ENCODE results near the gene CHD2.

Gene CHD2

DNA sequence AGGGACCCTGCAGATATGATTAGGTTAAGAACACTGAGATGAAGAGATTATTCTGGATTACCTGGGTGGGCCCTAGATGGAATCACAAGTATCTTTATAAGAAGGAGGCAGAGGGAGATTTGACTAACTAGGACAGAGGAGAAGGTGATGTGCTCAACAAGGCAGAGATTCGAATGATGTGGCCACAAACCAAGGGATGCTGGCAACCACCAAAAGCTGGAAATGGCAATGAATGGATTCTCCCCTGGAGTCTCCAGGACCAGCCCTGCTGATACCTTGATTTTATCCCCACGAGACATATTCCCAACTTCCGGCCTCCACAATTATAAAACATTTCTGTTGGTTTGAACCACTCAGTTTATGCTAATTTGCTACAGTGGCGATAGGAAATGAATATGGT is 146.0 kb downstream of the CHD2 start:
- Histone ChIP-seq H3K23ac (ENCODE audit: low read length) (no peak overlapping the region), H3K4me3 (ENCODE audit: low read depth, low read length) (no peak overlapping the region), H3K27me3 (ENCODE audit: insufficient read depth, low read length) (no peaks in the 10 kb centered on the region), H3K18ac (ENCODE audit: low read length) (no peak overlapping the region), H4K12ac (ENCODE audit: low read depth, low read length) (no peak overlapping the region), H2AFZ (ENCODE audit: insufficient read depth, low read length, poor library complexity) (no peak overlapping the region), H2AK5ac (ENCODE audit: low read length) (no peak overlapping the region), H2BK120ac (ENCODE audit: insufficient read depth, low read length, poor library complexity) (no peak overlapping the region), H2BK5ac (ENCODE audit: low read depth, low read length, poor library complexity) (no peak overlapping the region), H3K9ac (ENCODE audit: low read length) (no peak overlapping the region), H3K36me3 (ENCODE audit: control insufficient read depth in 1 of 2, insufficient read depth in 2 of 2, low read length in 2 of 2) (no peaks in the 10 kb centered on the region), H3K79me2 (ENCODE audit: control insufficient read depth, insufficient read depth, low read length, poor library complexity) (no peaks in the 10 kb centered on the region), H2BK12ac (ENCODE audit: low read length) (no peak overlapping the region), H3K4ac (ENCODE audit: low read depth, low read length) (no peak overlapping the region), H4K8ac (ENCODE audit: low read depth, low read length) (no peak overlapping the region), H3K4me1 (ENCODE audit: control insufficient read depth in 1 of 2, insufficient read depth in 2 of 2, low read length in 2 of 2) (no peaks in the 10 kb centered on the region), H3K27ac (ENCODE audit: low read depth, low read length) (no peak overlapping the region), H4K91ac (ENCODE audit: low read depth, low read length) (no peak overlapping the region), H3K9me3 (ENCODE audit: insufficient read depth, low read depth, low read length) (peaks cover 12% of the 10 kb centered on the region), H3K4me2 (ENCODE audit: low read length) (no peak overlapping the region), H3K14ac (ENCODE audit: low read length) (no peak overlapping the region), H3K79me1 (ENCODE audit: low read length) (no peaks in the 10 kb centered on the region)
- WGBS (ENCODE audit: extremely low coverage, insufficient coverage, insufficient read length) = no CpG with 5 or more reads among the region's 4 CpGs
- DNase-seq = no peak

DNA sequence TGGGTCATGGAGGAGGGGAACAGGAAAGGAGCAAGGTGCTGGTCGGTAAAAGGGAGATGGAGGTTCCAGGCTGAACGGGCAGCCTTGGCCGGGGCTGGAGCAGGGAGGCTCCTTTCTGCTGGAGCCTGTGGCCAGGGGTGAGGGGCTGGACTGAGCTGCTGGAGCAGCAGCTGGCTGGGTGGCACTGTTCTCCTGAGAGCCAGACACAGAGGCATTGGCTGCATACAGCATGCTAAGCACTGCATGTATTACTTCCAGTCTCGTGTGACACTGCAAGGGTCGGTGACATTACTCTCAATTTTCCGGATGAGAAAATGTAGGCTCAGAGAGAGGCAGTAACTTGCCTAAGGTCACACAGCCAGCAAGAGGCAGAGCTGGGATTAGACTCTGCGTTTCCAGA is 146.6 kb downstream of the CHD2 start:
- no peak overlapping the region for H4K12ac ChIP-seq (ENCODE audit: low read depth, low read length)
- no peak overlapping the region for H3K18ac ChIP-seq (ENCODE audit: low read length)
- no peaks in the 10 kb centered on the region for H3K4me1 ChIP-seq (ENCODE audit: control insufficient read depth in 1 of 2, insufficient read depth in 2 of 2, low read length in 2 of 2)
- H3K23ac ChIP-seq (ENCODE audit: low read length) = no peak overlapping the region
- no peak overlapping the region for H3K9ac ChIP-seq (ENCODE audit: low read length)
- no peaks in the 10 kb centered on the region for H3K36me3 ChIP-seq (ENCODE audit: control insufficient read depth in 1 of 2, insufficient read depth in 2 of 2, low read length in 2 of 2)
- no peak overlapping the region for H3K14ac ChIP-seq (ENCODE audit: low read length)
- no peak overlapping the region for H4K8ac ChIP-seq (ENCODE audit: low read depth, low read length)
- H2BK5ac ChIP-seq (ENCODE audit: low read depth, low read length, poor library complexity) = no peak overlapping the region
- H3K4ac ChIP-seq (ENCODE audit: low read depth, low read length) = no peak overlapping the region
- peaks cover 11% of the 10 kb centered on the region for H3K9me3 ChIP-seq (ENCODE audit: insufficient read depth, low read depth, low read length)
- no peak overlapping the region for H2AK5ac ChIP-seq (ENCODE audit: low read length)
- no peaks in the 10 kb centered on the region for H3K79me2 ChIP-seq (ENCODE audit: control insufficient read depth, insufficient read depth, low read length, poor library complexity)
- H4K91ac ChIP-seq (ENCODE audit: low read depth, low read length) = no peak overlapping the region
- H3K27me3 ChIP-seq (ENCODE audit: insufficient read depth, low read length) = no peaks in the 10 kb centered on the region
- H2BK12ac ChIP-seq (ENCODE audit: low read length) = no peak overlapping the region
- no CpG with 5 or more reads among the region's 7 CpGs for WGBS (ENCODE audit: extremely low coverage, insufficient coverage, insufficient read length)
- no peak overlapping the region for H3K4me3 ChIP-seq (ENCODE audit: low read depth, low read length)
- H2AFZ ChIP-seq (ENCODE audit: insufficient read depth, low read length, poor library complexity) = no peak overlapping the region
- no peaks in the 10 kb centered on the region for H3K79me1 ChIP-seq (ENCODE audit: low read length)
- no peak overlapping the region for H3K27ac ChIP-seq (ENCODE audit: low read depth, low read length)
- no peak overlapping the region for H2BK120ac ChIP-seq (ENCODE audit: insufficient read depth, low read length, poor library complexity)
- no peak overlapping the region for H3K4me2 ChIP-seq (ENCODE audit: low read length)
- no peak for DNase-seq

GRCh38 chr15:93047621-93048425 is 147.7 kb downstream of the CHD2 start:
- Histone ChIP-seq H2BK5ac (ENCODE audit: low read depth, low read length, poor library complexity) (no peak overlapping the region), H2BK120ac (ENCODE audit: insufficient read depth, low read length, poor library complexity) (no peak overlapping the region), H3K9me3 (ENCODE audit: insufficient read depth, low read depth, low read length) (peaks cover 11% of the 10 kb centered on the region), H3K27ac (ENCODE audit: low read depth, low read length) (no peak overlapping the region), H3K4me1 (ENCODE audit: control insufficient read depth in 1 of 2, insufficient read depth in 2 of 2, low read length in 2 of 2) (no peaks in the 10 kb centered on the region), H3K9ac (ENCODE audit: low read length) (no peak overlapping the region), H4K8ac (ENCODE audit: low read depth, low read length) (no peak overlapping the region), H4K91ac (ENCODE audit: low read depth, low read length) (no peak overlapping the region), H3K4me2 (ENCODE audit: low read length) (no peak overlapping the region), H2AK5ac (ENCODE audit: low read length) (no peak overlapping the region), H3K18ac (ENCODE audit: low read length) (no peak overlapping the region), H3K4me3 (ENCODE audit: low read depth, low read length) (no peak overlapping the region), H3K27me3 (ENCODE audit: insufficient read depth, low read length) (no peaks in the 10 kb centered on the region), H3K79me1 (ENCODE audit: low read length) (no peaks in the 10 kb centered on the region), H3K79me2 (ENCODE audit: control insufficient read depth, insufficient read depth, low read length, poor library complexity) (no peaks in the 10 kb centered on the region), H4K12ac (ENCODE audit: low read depth, low read length) (no peak overlapping the region), H3K14ac (ENCODE audit: low read length) (no peak overlapping the region), H3K36me3 (ENCODE audit: control insufficient read depth in 1 of 2, insufficient read depth in 2 of 2, low read length in 2 of 2) (no peaks in the 10 kb centered on the region), H3K4ac (ENCODE audit: low read depth, low read length) (no peak overlapping the region), H2BK12ac (ENCODE audit: low read length) (no peak overlapping the region), H3K23ac (ENCODE audit: low read length) (no peak overlapping the region), H2AFZ (ENCODE audit: insufficient read depth, low read length, poor library complexity) (no peak overlapping the region)
- no CpG with 5 or more reads among the region's 18 CpGs for WGBS (ENCODE audit: extremely low coverage, insufficient coverage, insufficient read length)
- DNase-seq = no peak

DNA sequence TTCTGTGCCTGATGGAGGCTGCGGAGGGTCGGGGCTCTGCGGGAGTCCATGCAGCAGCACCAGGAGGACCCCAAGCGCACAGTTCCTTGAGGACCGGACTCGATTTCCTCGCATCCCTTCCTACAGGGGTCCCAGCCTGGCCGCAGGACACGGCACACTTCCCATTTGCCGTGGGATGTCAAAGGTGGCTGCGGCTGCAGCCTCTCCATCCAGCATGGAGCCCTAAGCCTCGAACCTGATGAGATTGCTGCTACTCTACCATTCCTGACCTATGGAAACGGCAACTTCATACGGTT is 148.2 kb downstream of the CHD2 start:
- no peak overlapping the region for H3K27ac ChIP-seq (ENCODE audit: low read depth, low read length)
- no peaks in the 10 kb centered on the region for H3K4me1 ChIP-seq (ENCODE audit: control insufficient read depth in 1 of 2, insufficient read depth in 2 of 2, low read length in 2 of 2)
- no peaks in the 10 kb centered on the region for H3K79me2 ChIP-seq (ENCODE audit: control insufficient read depth, insufficient read depth, low read length, poor library complexity)
- H3K23ac ChIP-seq (ENCODE audit: low read length) = no peak overlapping the region
- no CpG with 5 or more reads among the region's 14 CpGs for WGBS (ENCODE audit: extremely low coverage, insufficient coverage, insufficient read length)
- H3K27me3 ChIP-seq (ENCODE audit: insufficient read depth, low read length) = no peaks in the 10 kb centered on the region
- H3K9me3 ChIP-seq (ENCODE audit: insufficient read depth, low read depth, low read length) = peaks cover 11% of the 10 kb centered on the region
- H3K36me3 ChIP-seq (ENCODE audit: control insufficient read depth in 1 of 2, insufficient read depth in 2 of 2, low read length in 2 of 2) = no peaks in the 10 kb centered on the region
- no peak overlapping the region for H4K91ac ChIP-seq (ENCODE audit: low read depth, low read length)
- no peak overlapping the region for H3K4me3 ChIP-seq (ENCODE audit: low read depth, low read length)
- H4K8ac ChIP-seq (ENCODE audit: low read depth, low read length) = no peak overlapping the region
- H2BK5ac ChIP-seq (ENCODE audit: low read depth, low read length, poor library complexity) = no peak overlapping the region
- no peak overlapping the region for H3K9ac ChIP-seq (ENCODE audit: low read length)
- no peak for DNase-seq
- no peak overlapping the region for H3K4ac ChIP-seq (ENCODE audit: low read depth, low read length)
- no peak overlapping the region for H2BK120ac ChIP-seq (ENCODE audit: insufficient read depth, low read length, poor library complexity)
- no peak overlapping the region for H2AFZ ChIP-seq (ENCODE audit: insufficient read depth, low read length, poor library complexity)
- no peaks in the 10 kb centered on the region for H3K79me1 ChIP-seq (ENCODE audit: low read length)
- H3K4me2 ChIP-seq (ENCODE audit: low read length) = no peak overlapping the region
- H2BK12ac ChIP-seq (ENCODE audit: low read length) = no peak overlapping the region
- H4K12ac ChIP-seq (ENCODE audit: low read depth, low read length) = no peak overlapping the region
- H3K18ac ChIP-seq (ENCODE audit: low read length) = no peak overlapping the region
- no peak overlapping the region for H2AK5ac ChIP-seq (ENCODE audit: low read length)
- H3K14ac ChIP-seq (ENCODE audit: low read length) = no peak overlapping the region

Measured in trophoblast cell (in vitro differentiated cells and primary cell).